Upper lobe of left lung (tissue), 6 donors: Measurements from ENCODE around the gene PTPRG. TPM values are rescaled to one million over a fixed set of nuclear protein-coding genes. Genes with fewer than 3 reads are reported as not detected.

Experiments used
- ATAC-seq, 2 donors: fragments of 200-7000 bp; cut with Tn5 transposase; one replicate each; pipeline ENCODE4 v1.9.1; 2022; ENCODE audit warnings: mild to moderate bottlenecking in 2 of 2, moderate library complexity in 2 of 2; ENCODE audit not compliant: low FRiP score in 2 of 2
- DNase-seq, 2 donors: peaks; one replicate each; pipeline ENCODE4 v3.0.0-alpha.2; 2019 to 2020
- H3K27ac ChIP-seq, 4 donors: fragments of 200-600 bp; sonication (generic); one replicate each; pipeline ENCODE4 v1.5.1; 2016 to 2019
- H3K27me3 ChIP-seq, 4 donors: fragments of 200-600 bp; sonication (generic); one replicate each; pipeline ENCODE4 v1.5.1; 2017 to 2019
- H3K36me3 ChIP-seq, 4 donors: fragments of 200-600 bp; sonication (generic); one replicate each; pipeline ENCODE4 v1.5.1; 2016 to 2019
- H3K4me1 ChIP-seq, 4 donors: fragments of 200-600 bp; sonication (generic); one replicate each; pipeline ENCODE4 v1.5.1; 2018 to 2019
- H3K4me3 ChIP-seq, 4 donors: fragments of 200-600 bp; sonication (generic); one replicate each; pipeline ENCODE4 v1.5.1; 2017 to 2019; ENCODE audit warnings: mild to moderate bottlenecking in 2 of 4, moderate library complexity in 1 of 4
- H3K9me3 ChIP-seq, 4 donors: fragments of 200-600 bp; sonication (generic); one replicate each; pipeline ENCODE4 v1.5.1; 2018 to 2019
- EP300 ChIP-seq, 4 donors: sonication (generic); formaldehyde crosslinking; IDR thresholded peaks; one replicate each; pipeline ENCODE4 v1.5.1; 2017; ENCODE audit warnings: antibody characterized with exemption in 4 of 4, control low read depth in 2 of 4
- POLR2A ChIP-seq, 4 donors: fragments of 450-650 bp; IDR thresholded peaks; one replicate each; pipeline ENCODE4 v1.5.1; 2016 to 2017; ENCODE audit warnings: antibody characterized with exemption in 4 of 4, mild to moderate bottlenecking in 2 of 4
- POLR2AphosphoS5 ChIP-seq, 2 donors: sonication (generic); formaldehyde crosslinking; IDR thresholded peaks; one replicate each; pipeline ENCODE4 v1.5.1; 2017; ENCODE audit warnings: antibody characterized with exemption in 2 of 2
- WGBS, 2 donors: methylation state at CpG; one replicate each; pipeline ENCODE4 v1.1.5; 2017 to 2018; 5-methylcytosine and 5-hydroxymethylcytosine counted together
- total RNA-seq, 6 donors: library from RNA; depleted of rRNA in 4 of 6; stranded (reverse); fragments of >200 nt in 4 of 6; gene quantifications; one replicate each; pipeline versions ENCODE4 v1.1.0 to v1.2.1, GENCODE V29; 2016 to 2021
- TF ChIP-seq, protein P1 (sequence below), 6 experiments: fragments of 450-650 bp in 4 of 6; fragments of 200-600 bp in 2 of 6; sonication (generic) in 2 of 6; IDR thresholded peaks; one replicate each; pipeline ENCODE4 v1.5.1; 2016 to 2019; ENCODE audit warnings: antibody characterized with exemption in 6 of 6
- donor health status: DM: no; HTN: no; CAD: no; lungs with moderate emphysema.
- donor health status: DM: no; HTN: yes; CAD: no; lungs with severe emphysema.

The PTPRG gene
- total RNA-seq, 6 donors from 2014 or later: 58.7 to 101 (median 68.8) TPM

GRCh38 chr3:62153231-62153630 lies 591.9 kb downstream of the PTPRG start:
- Histone ChIP-seq H3K4me3 (no peak overlapping the region), H3K36me3 (peaks cover 0 to 9% (median 0%) of the 10 kb centered on the region in 4 donors), H3K4me1 (peaks cover 0 to 12% (median 2%) of the 10 kb centered on the region in 4 donors), H3K9me3 (no peaks in the 10 kb centered on the region), H3K27me3 (no peaks in the 10 kb centered on the region), H3K27ac (no peak overlapping the region)
- ATAC-seq (no peak), DNase-seq (no peak)
- WGBS, 2 donors: 85 to 90% methylated on average over 1 of the region's 1 CpG
- TF ChIP-seq, protein P1, sequence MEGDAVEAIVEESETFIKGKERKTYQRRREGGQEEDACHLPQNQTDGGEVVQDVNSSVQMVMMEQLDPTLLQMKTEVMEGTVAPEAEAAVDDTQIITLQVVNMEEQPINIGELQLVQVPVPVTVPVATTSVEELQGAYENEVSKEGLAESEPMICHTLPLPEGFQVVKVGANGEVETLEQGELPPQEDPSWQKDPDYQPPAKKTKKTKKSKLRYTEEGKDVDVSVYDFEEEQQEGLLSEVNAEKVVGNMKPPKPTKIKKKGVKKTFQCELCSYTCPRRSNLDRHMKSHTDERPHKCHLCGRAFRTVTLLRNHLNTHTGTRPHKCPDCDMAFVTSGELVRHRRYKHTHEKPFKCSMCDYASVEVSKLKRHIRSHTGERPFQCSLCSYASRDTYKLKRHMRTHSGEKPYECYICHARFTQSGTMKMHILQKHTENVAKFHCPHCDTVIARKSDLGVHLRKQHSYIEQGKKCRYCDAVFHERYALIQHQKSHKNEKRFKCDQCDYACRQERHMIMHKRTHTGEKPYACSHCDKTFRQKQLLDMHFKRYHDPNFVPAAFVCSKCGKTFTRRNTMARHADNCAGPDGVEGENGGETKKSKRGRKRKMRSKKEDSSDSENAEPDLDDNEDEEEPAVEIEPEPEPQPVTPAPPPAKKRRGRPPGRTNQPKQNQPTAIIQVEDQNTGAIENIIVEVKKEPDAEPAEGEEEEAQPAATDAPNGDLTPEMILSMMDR (IDR thresholded peaks at IDR 0.05): no peak

DNA sequence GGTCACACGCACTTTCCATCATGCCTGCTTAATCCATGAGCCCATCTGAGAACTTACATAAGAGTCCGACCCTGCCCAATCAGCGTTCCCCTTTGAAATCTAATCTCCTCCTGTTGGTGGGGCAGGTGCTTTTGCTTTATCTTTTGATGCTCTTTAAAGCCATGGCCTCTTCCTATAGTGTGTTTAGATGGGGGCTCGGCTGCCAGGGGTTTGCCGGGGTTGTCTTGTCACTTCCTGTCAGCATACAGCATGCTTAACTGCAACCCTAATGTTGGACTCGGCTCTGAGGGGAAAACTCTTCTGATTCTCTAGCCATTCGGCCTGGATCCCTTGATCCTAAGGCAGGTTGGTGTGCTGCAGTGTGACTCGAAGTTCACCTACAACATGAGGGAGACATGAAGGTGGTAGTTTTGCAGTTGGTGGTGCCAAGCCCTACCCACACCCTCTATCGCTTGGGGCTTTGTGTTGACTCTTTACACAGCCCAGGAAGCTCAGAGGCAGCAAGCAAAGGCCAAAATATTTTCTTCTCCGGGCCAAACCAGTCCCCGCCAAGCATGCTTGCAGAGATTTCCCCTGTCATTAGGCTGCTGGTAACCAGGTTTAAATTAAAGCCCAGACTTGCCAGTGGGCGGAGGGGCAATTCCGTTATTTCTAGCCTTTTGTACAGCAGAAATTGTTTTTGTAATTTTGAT lies 593.2 kb downstream of the PTPRG start:
- H3K27ac ChIP-seq: no peak overlapping the region
- peaks cover 6 to 19% (median 11%) of the 10 kb centered on the region in 4 donors for H3K4me1 ChIP-seq
- H3K9me3 ChIP-seq: no peaks in the 10 kb centered on the region
- DNase-seq (no peak), ATAC-seq (no peak)
- no peaks in the 10 kb centered on the region for H3K27me3 ChIP-seq
- H3K36me3 ChIP-seq: peaks cover 0 to 9% (median 0%) of the 10 kb centered on the region in 4 donors
- H3K4me3 ChIP-seq: no peak overlapping the region
- WGBS, 2 donors: 68 to 77% methylated on average over 13 of the region's 13 CpGs
- TF ChIP-seq POLR2AphosphoS5 (IDR thresholded peaks at IDR 0.05) (no peak), EP300 (IDR thresholded peaks at IDR 0.05) (no peak), POLR2A (IDR thresholded peaks at IDR 0.05) (no peak)
- TF ChIP-seq, protein P1 (IDR thresholded peaks at IDR 0.05): no peak

DNA sequence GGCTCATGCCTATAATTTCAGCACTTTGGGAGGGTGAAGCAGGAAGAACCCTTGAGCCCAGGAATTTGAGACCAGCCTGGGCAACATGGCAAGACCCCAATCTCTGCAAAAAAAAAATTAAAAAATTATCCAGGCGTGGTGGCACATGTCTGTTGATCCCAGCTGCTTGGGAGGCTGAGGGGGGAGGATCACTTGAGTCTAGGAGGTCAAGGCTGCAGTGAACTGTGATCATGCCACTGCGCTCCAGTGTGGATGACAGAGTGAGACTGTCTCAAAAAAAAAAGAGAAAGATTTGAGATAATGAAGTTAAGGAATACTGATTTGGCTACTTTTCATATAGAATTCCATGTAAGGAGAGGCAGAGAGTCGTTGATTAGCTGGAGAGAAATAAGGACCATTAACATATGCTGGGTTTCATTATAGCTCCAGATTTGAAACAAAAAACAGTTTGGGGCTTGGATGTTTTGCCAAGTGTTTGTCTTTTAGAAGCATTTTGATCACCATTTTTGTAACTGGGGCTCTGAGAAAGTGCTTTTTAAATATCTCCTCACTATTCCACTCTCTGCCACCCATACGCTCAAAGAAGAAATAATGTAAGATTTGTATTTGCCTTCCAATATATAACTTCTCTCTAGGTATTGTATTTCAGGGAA lies 597.8 kb downstream of the PTPRG start:
- ATAC-seq (no peak), DNase-seq (no peak)
- TF ChIP-seq POLR2AphosphoS5 (IDR thresholded peaks at IDR 0.05) (no peak), POLR2A (IDR thresholded peaks at IDR 0.05) (no peak), EP300 (IDR thresholded peaks at IDR 0.05) (no peak)
- TF ChIP-seq, protein P1 (IDR thresholded peaks at IDR 0.05): no peak
- H3K9me3 ChIP-seq: no peaks in the 10 kb centered on the region
- peaks cover 0 to 9% (median 0%) of the 10 kb centered on the region in 4 donors for H3K36me3 ChIP-seq
- 66 to 68% methylated on average over 4 of the region's 4 CpGs for WGBS, 2 donors
- no peak overlapping the region for H3K4me3 ChIP-seq
- peak overlapping the region; percentile 59 to 76 (median 72) for H3K27ac ChIP-seq
- peaks cover 12 to 23% (median 21%) of the 10 kb centered on the region in 4 donors for H3K4me1 ChIP-seq
- H3K27me3 ChIP-seq: no peaks in the 10 kb centered on the region

- Histone ChIP-seq H3K4me1 (peaks cover 12 to 23% (median 21%) of the 10 kb centered on the region in 4 donors), H3K4me3 (no peak overlapping the region), H3K27me3 (no peaks in the 10 kb centered on the region), H3K9me3 (no peaks in the 10 kb centered on the region), H3K27ac (peak overlapping the region; percentile 66 to 76 (median 72)), H3K36me3 (peaks cover 0 to 9% (median 0%) of the 10 kb centered on the region in 4 donors)
- ATAC-seq (peak; percentile 72 to 94), DNase-seq (peak in 1 of 2 donors; percentile 27)
- TF ChIP-seq, protein P1 (IDR thresholded peaks at IDR 0.05): no peak
- peak; percentile 72 to 78 for TF ChIP-seq POLR2AphosphoS5 (IDR thresholded peaks at IDR 0.05)
- TF ChIP-seq EP300 (IDR thresholded peaks at IDR 0.05): peak in 2 of 4 donors; percentile 63 to 80
- WGBS, 2 donors: 43 to 64% methylated on average over 6 of the region's 6 CpGs
These were observed 598.3 kb downstream of the PTPRG start for GRCh38 chr3:62159709-62160092.
